Stomach (tissue), 4 donors: ENCODE data around the gene CEP164.

ENCODE experiments used
- POLR2A ChIP-seq, 4 donors: fragments of 450-650 bp; IDR thresholded peaks; one replicate each; pipeline ENCODE4 v1.6.1; 2016; ENCODE audit warnings: antibody characterized with exemption in 4 of 4, control low read depth in 2 of 4, mild to moderate bottlenecking in 1 of 4, moderate library complexity in 1 of 4
- POLR2AphosphoS5 ChIP-seq, 3 donors: sonication (generic); formaldehyde crosslinking; IDR thresholded peaks; one replicate each; pipeline ENCODE4 v1.6.1; 2016; ENCODE audit warnings: antibody characterized with exemption in 3 of 3

- TF ChIP-seq POLR2A (IDR thresholded peaks at IDR 0.05) (no peak), POLR2AphosphoS5 (IDR thresholded peaks at IDR 0.05) (no peak)
Observed at GRCh38 chr11:117318738-117319137, 8.9 kb upstream of the CEP164 start.
